Measurements from ENCODE around the gene GULP1. TPM values are rescaled to one million over a fixed set of nuclear protein-coding genes. Genes with fewer than 3 reads are reported as not detected.

Gene GULP1
- total and polyA plus RNA-seq, 2 of the 4 experiments (the other 2 are of a cell fraction) = 24.4 to 40.1 TPM

- no TSS peak for BruUV-seq (replicated peaks)
- Histone ChIP-seq H3K4me2 (ENCODE audit: low read depth, low read length) (no peak overlapping the region), H4K91ac (ENCODE audit: insufficient read depth, low read depth, low read length) (no peak overlapping the region), H3K79me1 (ENCODE audit: low read depth in 1 of 2, low read length in 2 of 2) (peaks cover 5 to 14% of the 10 kb centered on the region in 2 experiments; a peak in 3 of 4 replicates), H3K27ac (ENCODE audit: insufficient read depth, low read length) (no peak overlapping the region), H3K36me3 (ENCODE audit: control insufficient read depth, insufficient read depth, low read length) (no peaks in the 10 kb centered on the region), H3K9me1 (ENCODE audit: insufficient read depth, low read length) (no peaks in the 10 kb centered on the region), H2AFZ (replicated peaks; ENCODE audit: low read length, poor library complexity) (no peak overlapping the region), H3K4ac (ENCODE audit: low read depth, low read length) (no peak overlapping the region), H3K56ac (ENCODE audit: extremely low read depth, insufficient read depth, low read length) (no peak overlapping the region), H3K27me3 (ENCODE audit: control insufficient read depth, insufficient read depth, low read length) (no peaks in the 10 kb centered on the region), H4K8ac (ENCODE audit: low read depth in 2 of 2, low read length in 2 of 2) (no peak overlapping the region), H3K18ac (ENCODE audit: low read depth, low read length) (no peak overlapping the region), H2AK9ac (replicated peaks; ENCODE audit: low read depth, low read length, poor library complexity) (no peak overlapping the region), H3K9me3 (ENCODE audit: control insufficient read depth, insufficient read depth, low read length) (no peaks in the 10 kb centered on the region), H2AK5ac (ENCODE audit: low read depth, low read length) (no peak overlapping the region), H4K5ac (ENCODE audit: low read depth, low read length) (no peak overlapping the region), H3K4me1 (ENCODE audit: control insufficient read depth, insufficient read depth, low read length) (peaks cover 2% of the 10 kb centered on the region; the same call in 1 of the 2 replicates), H2BK20ac (ENCODE audit: low read depth, low read length) (no peak overlapping the region), H3K14ac (replicated peaks; ENCODE audit: low read depth, low read length) (no peak overlapping the region), H3K9ac (ENCODE audit: low read depth, low read length) (no peak overlapping the region), H2BK15ac (ENCODE audit: low read depth, low read length) (no peak overlapping the region), H3K4me3 (ENCODE audit: insufficient read depth, low read depth, low read length) (no peak overlapping the region), H2BK5ac (ENCODE audit: low read depth, low read length, poor library complexity, severe bottlenecking) (peak overlapping the region; percentile 62), H4K20me1 (ENCODE audit: insufficient read depth, low read length) (no peaks in the 10 kb centered on the region), H3K23ac (ENCODE audit: low read depth, low read length) (no peak overlapping the region), H2BK120ac (ENCODE audit: low read depth, low read length) (no peak overlapping the region)
- ChIA-PET CTCF (interaction anchor here (0.6 to 1.2 kb wide), 8 partner anchors 28 to 888 kb away, joined by 3 to 6 read pairs (median 3); no protein-coding TSS in a partner anchor), POLR2A (ENCODE audit: unreplicated experiment) (no interaction called here)
- TF ChIP-seq CHD1 (IDR thresholded peaks at IDR 0.05; ENCODE audit: low read depth, low read length) = no peak
- TF ChIP-seq SMC3 (IDR thresholded peaks at IDR 0.05; ENCODE audit: low read depth, low read length) = no peak
- no peak for TF ChIP-seq CEBPB (IDR thresholded peaks at IDR 0.05; ENCODE audit: low read depth, low read length)
- no peak for TF ChIP-seq RFX5 (IDR thresholded peaks at IDR 0.05; ENCODE audit: low read depth, low read length)
- no peak for TF ChIP-seq BHLHE40 (IDR thresholded peaks at IDR 0.05; ENCODE audit: low read depth, low read length)
- no peak for TF ChIP-seq NFE2L2 (IDR thresholded peaks at IDR 0.05; ENCODE audit: low read depth, low read length)
- no peak for TF ChIP-seq CTCF (conservative IDR thresholded peaks at IDR 0.05; ENCODE audit: low read depth, low read length)
- no peak for TF ChIP-seq RAD21 (IDR thresholded peaks at IDR 0.05; ENCODE audit: low read length)
- TF ChIP-seq ELK1 (IDR thresholded peaks at IDR 0.05; ENCODE audit: borderline replicate concordance, low read depth, low read length) = no peak
- no peak for TF ChIP-seq RCOR1 (IDR thresholded peaks at IDR 0.05; ENCODE audit: insufficient replicate concordance, low read length)
- TF ChIP-seq POLR2A (IDR thresholded peaks at IDR 0.05; ENCODE audit: low read depth, low read length) = no peak
- no peak for TF ChIP-seq MXI1 (IDR thresholded peaks at IDR 0.05; ENCODE audit: borderline replicate concordance, low read depth, low read length)
- TF ChIP-seq MAZ (IDR thresholded peaks at IDR 0.05; ENCODE audit: borderline replicate concordance, low read depth, low read length) = no peak
- TF ChIP-seq USF2 (IDR thresholded peaks at IDR 0.05; ENCODE audit: low read depth, low read length) = no peak
- TF ChIP-seq MAFK (IDR thresholded peaks at IDR 0.05; ENCODE audit: low read depth, low read length) = no peak
- no peak for TF ChIP-seq FOS (IDR thresholded peaks at IDR 0.05; ENCODE audit: low read depth, low read length)
- no CpG with 5 or more reads among the region's 1 CpG for WGBS, 2 experiments (ENCODE audit: extremely low coverage in 2 of 2, insufficient read length in 1 of 2)
- DNase-seq (peak; percentile 28), ATAC-seq (ENCODE audit: low read depth) (no peak)
- dilution Hi-C loops (cut with HindIII; ENCODE audit: low sequenced_read_pairs, unreplicated experiment) (no loop called here), intact Hi-C loops (cut with micrococcal nuclease) (loop anchor here (1.0 to 10.0 kb wide), 7 partner anchors 265 to 888 kb away; partner anchors contain the start of gene COL5A2), in situ Hi-C loops (cut with MboI; ENCODE audit: low sequenced_read_pairs) (loop anchor here (5.0 kb wide), 1 partner anchor 888 kb away; no protein-coding TSS in a partner anchor)
Measured at GRCh38 chr2:188523919-188524318, 232.2 kb downstream of the GULP1 start.
